GM12878 (cell line): ENCODE measurements around the gene GEMIN7. TPM values are rescaled to one million over a fixed set of nuclear protein-coding genes. Genes with fewer than 3 reads are reported as not detected.
A peak's percentile ranks its signal among the peaks of the same experiment; 100 is the strongest.

Experiments used
- BACH1 ChIP-seq: fragments of 450-650 bp; IDR thresholded peaks from 2 replicates; pipeline ENCODE4 v1.6.1; 2017; ENCODE audit warnings: mild to moderate bottlenecking, borderline replicate concordance
- BCL11A ChIP-seq: IDR thresholded peaks from 2 replicates; pipeline ENCODE4 v1.6.1; 2011; ENCODE audit warnings: low read depth, low read length
- CBX3 ChIP-seq: fragments of 200-600 bp; sonication (generic); IDR thresholded peaks from 2 replicates; pipeline ENCODE4 v1.6.1; 2016; ENCODE audit warnings: low read depth, borderline replicate concordance
- CEBPB ChIP-seq, 2 experiments: fragments of 150-350 bp in 1 of 2; IDR thresholded peaks; 2 replicates each; pipeline ENCODE4 v1.6.1; 2012 to 2014; ENCODE audit warnings: low read depth in 2 of 2, low read length in 2 of 2, borderline replicate concordance in 1 of 2, inconsistent platforms in 1 of 2
- EGR1 ChIP-seq, 2 experiments: IDR thresholded peaks; 1 replicate in 1 of 2; 2 replicates in 1 of 2; pipeline ENCODE4 v1.6.1; 2011 to 2012; ENCODE audit warnings: low read depth in 2 of 2, low read length in 2 of 2, borderline replicate concordance in 1 of 2, mild to moderate bottlenecking in 1 of 2, moderate library complexity in 1 of 2
- MTA3 ChIP-seq: IDR thresholded peaks from 2 replicates; pipeline ENCODE4 v1.6.1; 2012; ENCODE audit warnings: low read length, inconsistent platforms, borderline replicate concordance
- MYB ChIP-seq: fragments of 150-350 bp; IDR thresholded peaks from 2 replicates; pipeline ENCODE4 v1.6.1; 2014; ENCODE audit warnings: mild to moderate bottlenecking, low read depth, low read length, borderline replicate concordance
- NFIC ChIP-seq: IDR thresholded peaks from 2 replicates; pipeline ENCODE4 v1.6.1; 2012; ENCODE audit warnings: low read depth, mild to moderate bottlenecking, inconsistent platforms, low read length, moderate library complexity
- RCOR1 ChIP-seq: conservative IDR thresholded peaks from 2 replicates; pipeline ENCODE4 v1.6.1; 2012; ENCODE audit warnings: low read depth, low read length, improper control_type of control experiment
- RELA ChIP-seq: fragments of 450-650 bp; IDR thresholded peaks from 2 replicates; pipeline ENCODE4 v1.8.0; 2014; ENCODE audit warnings: borderline replicate concordance; ENCODE audit not compliant: partially characterized antibody
- SP1 ChIP-seq: IDR thresholded peaks from one replicate; pipeline ENCODE4 v1.6.1; 2011; ENCODE audit warnings: low read depth, low read length
- TARDBP ChIP-seq: IDR thresholded peaks from 2 replicates; pipeline ENCODE4 v1.6.1; 2016; ENCODE audit warnings: borderline replicate concordance
- YBX1 ChIP-seq: fragments of 450-650 bp; IDR thresholded peaks from 2 replicates; pipeline ENCODE4 v1.6.1; 2016; ENCODE audit warnings: antibody characterized with exemption
- YY1 ChIP-seq: IDR thresholded peaks from 2 replicates; pipeline ENCODE4 v1.6.1; 2011; ENCODE audit warnings: low read depth, mild to moderate bottlenecking, low read length
- ZNF622 ChIP-seq: fragments of 450-650 bp; IDR thresholded peaks from 2 replicates; pipeline ENCODE4 v1.6.1; 2017; ENCODE audit warnings: mild to moderate bottlenecking, inconsistent platforms
- polyA plus RNA-seq, 11 experiments: library from polyadenylated mRNA; depleted of rRNA in 4 of 11; unstranded in 6 of 11; stranded (reverse) in 5 of 11; fragments of >200 nt; fragmentation: Nextera tagmentation in 4 of 11; fragmentation: Illumina TruSeq in 1 of 11; extraction: Ambion mirVana in 4 of 11; extraction: Trizol in 1 of 11; gene quantifications; 1 replicate in 1 of 11; 2 replicates in 10 of 11; pipeline versions ENCODE4 v1.2.1 to v1.2.3, GENCODE V29; 2011 to 2016; ENCODE audit warnings: inconsistent platforms in 2 of 11, missing spikeins in 2 of 11, low read depth in 1 of 11
- total RNA-seq, 4 experiments: library from RNA; depleted of rRNA in 3 of 4; stranded (reverse); fragments of >200 nt in 3 of 4; fragmentation: Illumina TruSeq in 1 of 4; extraction: Trizol in 1 of 4; gene quantifications; 2 replicates each; pipeline versions ENCODE4 v1.2.1 to v1.2.3, GENCODE V29; 2013 to 2021
- TF ChIP-seq, protein P1 (sequence below): fragments of 450-650 bp; IDR thresholded peaks from 2 replicates; pipeline ENCODE4 v1.6.1; 2018; ENCODE audit warnings: mild to moderate bottlenecking, low read depth, moderate library complexity; ENCODE audit not compliant: partially characterized antibody
- TF ChIP-seq, protein P2 (sequence below): fragments of 450-650 bp; IDR thresholded peaks from 2 replicates; pipeline ENCODE4 v1.6.1; 2017; ENCODE audit warnings: low read depth, mild to moderate bottlenecking, moderate library complexity
- TF ChIP-seq, protein P3 (sequence below): fragments of 450-650 bp; conservative IDR thresholded peaks from 2 replicates; pipeline ENCODE4 v1.6.1; 2017; ENCODE audit warnings: mild to moderate bottlenecking, moderate library complexity
- TF ChIP-seq, protein P4 (sequence below): IDR thresholded peaks from 2 replicates; pipeline ENCODE4 v1.6.1; 2011; ENCODE audit warnings: mild to moderate bottlenecking, low read depth, low read length, moderate library complexity; ENCODE audit not compliant: insufficient replicate concordance
- TF ChIP-seq, protein P5 (sequence below): fragments of 450-650 bp; IDR thresholded peaks from 2 replicates; pipeline ENCODE4 v1.6.1; 2017; ENCODE audit warnings: mild to moderate bottlenecking, low read depth, inconsistent platforms; ENCODE audit not compliant: poor library complexity, severe bottlenecking

The GEMIN7 gene
- total and polyA plus RNA-seq, 10 of the 15 experiments (the other 5 are each of a cell fraction or from before 2014, with no cell fraction given): 21.1 to 76.7 (median 44.9) TPM

DNA sequence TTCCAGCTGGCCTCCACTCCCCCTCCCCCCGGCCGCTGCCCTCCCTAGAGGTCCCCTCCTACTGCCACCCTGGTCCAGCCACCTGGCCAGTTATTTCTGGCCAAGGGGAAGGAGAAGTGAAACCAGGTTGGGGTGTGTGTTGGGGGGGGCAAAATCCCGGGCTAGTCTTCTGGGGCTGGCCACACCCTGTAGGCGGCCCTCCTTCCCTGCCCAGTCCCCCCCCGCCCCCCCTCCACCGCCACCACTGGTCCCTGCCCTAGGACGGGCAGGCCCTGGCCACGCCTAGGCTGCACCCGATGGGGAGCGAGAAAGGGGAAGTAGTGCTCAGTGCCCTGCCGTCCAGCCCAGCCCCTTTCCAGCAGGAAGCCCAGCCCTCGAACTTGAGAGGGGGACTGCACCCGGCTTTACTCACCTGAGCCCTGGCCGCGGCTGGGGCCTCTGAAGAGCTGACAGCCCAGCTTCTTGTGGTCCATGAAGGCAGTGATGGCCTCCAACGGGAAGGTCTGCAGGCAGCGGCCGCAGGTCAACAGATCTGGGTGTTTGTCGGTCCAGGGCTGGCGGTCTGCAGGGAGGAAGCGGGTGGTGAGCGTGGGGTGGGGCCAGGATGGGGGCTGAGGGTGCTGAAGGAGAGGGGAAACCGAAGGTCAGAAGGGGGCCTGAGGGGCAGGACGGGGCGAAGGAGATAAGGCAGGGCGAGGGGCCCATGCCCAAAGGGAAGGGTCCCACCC, 3.6 kb upstream of the GEMIN7 start (continued):
- TF ChIP-seq, protein P1, sequence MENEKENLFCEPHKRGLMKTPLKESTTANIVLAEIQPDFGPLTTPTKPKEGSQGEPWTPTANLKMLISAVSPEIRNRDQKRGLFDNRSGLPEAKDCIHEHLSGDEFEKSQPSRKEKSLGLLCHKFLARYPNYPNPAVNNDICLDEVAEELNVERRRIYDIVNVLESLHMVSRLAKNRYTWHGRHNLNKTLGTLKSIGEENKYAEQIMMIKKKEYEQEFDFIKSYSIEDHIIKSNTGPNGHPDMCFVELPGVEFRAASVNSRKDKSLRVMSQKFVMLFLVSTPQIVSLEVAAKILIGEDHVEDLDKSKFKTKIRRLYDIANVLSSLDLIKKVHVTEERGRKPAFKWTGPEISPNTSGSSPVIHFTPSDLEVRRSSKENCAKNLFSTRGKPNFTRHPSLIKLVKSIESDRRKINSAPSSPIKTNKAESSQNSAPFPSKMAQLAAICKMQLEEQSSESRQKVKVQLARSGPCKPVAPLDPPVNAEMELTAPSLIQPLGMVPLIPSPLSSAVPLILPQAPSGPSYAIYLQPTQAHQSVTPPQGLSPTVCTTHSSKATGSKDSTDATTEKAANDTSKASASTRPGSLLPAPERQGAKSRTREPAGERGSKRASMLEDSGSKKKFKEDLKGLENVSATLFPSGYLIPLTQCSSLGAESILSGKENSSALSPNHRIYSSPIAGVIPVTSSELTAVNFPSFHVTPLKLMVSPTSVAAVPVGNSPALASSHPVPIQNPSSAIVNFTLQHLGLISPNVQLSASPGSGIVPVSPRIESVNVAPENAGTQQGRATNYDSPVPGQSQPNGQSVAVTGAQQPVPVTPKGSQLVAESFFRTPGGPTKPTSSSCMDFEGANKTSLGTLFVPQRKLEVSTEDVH: no peak
- TF ChIP-seq TARDBP: no peak
- no peak for TF ChIP-seq ZNF622
- TF ChIP-seq, protein P2, sequence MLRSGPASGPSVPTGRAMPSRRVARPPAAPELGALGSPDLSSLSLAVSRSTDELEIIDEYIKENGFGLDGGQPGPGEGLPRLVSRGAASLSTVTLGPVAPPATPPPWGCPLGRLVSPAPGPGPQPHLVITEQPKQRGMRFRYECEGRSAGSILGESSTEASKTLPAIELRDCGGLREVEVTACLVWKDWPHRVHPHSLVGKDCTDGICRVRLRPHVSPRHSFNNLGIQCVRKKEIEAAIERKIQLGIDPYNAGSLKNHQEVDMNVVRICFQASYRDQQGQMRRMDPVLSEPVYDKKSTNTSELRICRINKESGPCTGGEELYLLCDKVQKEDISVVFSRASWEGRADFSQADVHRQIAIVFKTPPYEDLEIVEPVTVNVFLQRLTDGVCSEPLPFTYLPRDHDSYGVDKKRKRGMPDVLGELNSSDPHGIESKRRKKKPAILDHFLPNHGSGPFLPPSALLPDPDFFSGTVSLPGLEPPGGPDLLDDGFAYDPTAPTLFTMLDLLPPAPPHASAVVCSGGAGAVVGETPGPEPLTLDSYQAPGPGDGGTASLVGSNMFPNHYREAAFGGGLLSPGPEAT: no peak; the same call in 1 of the 2 replicates
- no peak for TF ChIP-seq NFIC
- TF ChIP-seq BCL11A: peak; percentile 84
- peak; percentile 62 for TF ChIP-seq SP1
- TF ChIP-seq, protein P3, sequence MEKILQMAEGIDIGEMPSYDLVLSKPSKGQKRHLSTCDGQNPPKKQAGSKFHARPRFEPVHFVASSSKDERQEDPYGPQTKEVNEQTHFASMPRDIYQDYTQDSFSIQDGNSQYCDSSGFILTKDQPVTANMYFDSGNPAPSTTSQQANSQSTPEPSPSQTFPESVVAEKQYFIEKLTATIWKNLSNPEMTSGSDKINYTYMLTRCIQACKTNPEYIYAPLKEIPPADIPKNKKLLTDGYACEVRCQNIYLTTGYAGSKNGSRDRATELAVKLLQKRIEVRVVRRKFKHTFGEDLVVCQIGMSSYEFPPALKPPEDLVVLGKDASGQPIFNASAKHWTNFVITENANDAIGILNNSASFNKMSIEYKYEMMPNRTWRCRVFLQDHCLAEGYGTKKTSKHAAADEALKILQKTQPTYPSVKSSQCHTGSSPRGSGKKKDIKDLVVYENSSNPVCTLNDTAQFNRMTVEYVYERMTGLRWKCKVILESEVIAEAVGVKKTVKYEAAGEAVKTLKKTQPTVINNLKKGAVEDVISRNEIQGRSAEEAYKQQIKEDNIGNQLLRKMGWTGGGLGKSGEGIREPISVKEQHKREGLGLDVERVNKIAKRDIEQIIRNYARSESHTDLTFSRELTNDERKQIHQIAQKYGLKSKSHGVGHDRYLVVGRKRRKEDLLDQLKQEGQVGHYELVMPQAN: no peak; the same call in none of the 2 replicates
- TF ChIP-seq RELA: no peak
- peak in 1 of 2 experiments; percentile 37; a peak in 1 of 3 replicates for TF ChIP-seq EGR1 (IDR thresholded peaks at IDR 0.05; ENCODE audit: borderline replicate concordance in 1 of 2, low read depth in 2 of 2, low read length in 2 of 2)
- TF ChIP-seq YBX1: no peak
- 0 out of 2 replicates have a peak, but pooled peaks have one; percentile 81 for TF ChIP-seq RCOR1
- TF ChIP-seq CBX3: no peak
- TF ChIP-seq BACH1: peak; percentile 66; the same call in 1 of the 2 replicates
- TF ChIP-seq MTA3: no peak; the same call in 1 of the 2 replicates
- TF ChIP-seq, protein P4, sequence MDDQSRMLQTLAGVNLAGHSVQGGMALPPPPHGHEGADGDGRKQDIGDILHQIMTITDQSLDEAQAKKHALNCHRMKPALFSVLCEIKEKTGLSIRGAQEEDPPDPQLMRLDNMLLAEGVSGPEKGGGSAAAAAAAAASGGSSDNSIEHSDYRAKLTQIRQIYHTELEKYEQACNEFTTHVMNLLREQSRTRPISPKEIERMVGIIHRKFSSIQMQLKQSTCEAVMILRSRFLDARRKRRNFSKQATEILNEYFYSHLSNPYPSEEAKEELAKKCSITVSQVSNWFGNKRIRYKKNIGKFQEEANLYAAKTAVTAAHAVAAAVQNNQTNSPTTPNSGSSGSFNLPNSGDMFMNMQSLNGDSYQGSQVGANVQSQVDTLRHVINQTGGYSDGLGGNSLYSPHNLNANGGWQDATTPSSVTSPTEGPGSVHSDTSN: no peak
- no peak for TF ChIP-seq CEBPB (IDR thresholded peaks at IDR 0.05; ENCODE audit: borderline replicate concordance in 1 of 2, low read depth in 2 of 2, low read length in 2 of 2)
- TF ChIP-seq YY1: peak; percentile 44; the same call in 1 of the 2 replicates
- TF ChIP-seq, protein P5, sequence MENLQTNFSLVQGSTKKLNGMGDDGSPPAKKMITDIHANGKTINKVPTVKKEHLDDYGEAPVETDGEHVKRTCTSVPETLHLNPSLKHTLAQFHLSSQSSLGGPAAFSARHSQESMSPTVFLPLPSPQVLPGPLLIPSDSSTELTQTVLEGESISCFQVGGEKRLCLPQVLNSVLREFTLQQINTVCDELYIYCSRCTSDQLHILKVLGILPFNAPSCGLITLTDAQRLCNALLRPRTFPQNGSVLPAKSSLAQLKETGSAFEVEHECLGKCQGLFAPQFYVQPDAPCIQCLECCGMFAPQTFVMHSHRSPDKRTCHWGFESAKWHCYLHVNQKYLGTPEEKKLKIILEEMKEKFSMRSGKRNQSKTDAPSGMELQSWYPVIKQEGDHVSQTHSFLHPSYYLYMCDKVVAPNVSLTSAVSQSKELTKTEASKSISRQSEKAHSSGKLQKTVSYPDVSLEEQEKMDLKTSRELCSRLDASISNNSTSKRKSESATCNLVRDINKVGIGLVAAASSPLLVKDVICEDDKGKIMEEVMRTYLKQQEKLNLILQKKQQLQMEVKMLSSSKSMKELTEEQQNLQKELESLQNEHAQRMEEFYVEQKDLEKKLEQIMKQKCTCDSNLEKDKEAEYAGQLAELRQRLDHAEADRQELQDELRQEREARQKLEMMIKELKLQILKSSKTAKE: no peak
- TF ChIP-seq MYB: no peak
